Neural cell (in vitro differentiated cells): ENCODE data around the gene CHD9NB. TPM values are rescaled to one million over a fixed set of nuclear protein-coding genes. Genes with fewer than 3 reads are reported as not detected.
"Not testable (repeated sequence)": the region's sequence is repeated elsewhere in the genome, so short reads cannot be mapped to it uniquely, and the experiment has no call there.

ENCODE experiments used
- H2AFZ ChIP-seq: fragments of 200-600, 300-800 bp; sonication (generic), shearing (Covaris generic); 2 replicates; pipeline ENCODE4 v1.6.0; 2014; ENCODE audit warnings: low read depth, mild to moderate bottlenecking, antibody characterized with exemption, low read length, moderate library complexity
- H3F3A ChIP-seq: fragments of 200-600 bp; shearing (Covaris generic); 2 replicates; pipeline ENCODE4 v1.6.1; 2016; ENCODE audit warnings: mild to moderate bottlenecking, moderate library complexity, mixed read lengths, antibody characterized with exemption, low read length; ENCODE audit not compliant: insufficient read depth, poor library complexity, severe bottlenecking
- H3K27ac ChIP-seq: fragments of 200-600, 300-800 bp; sonication (generic), shearing (Covaris generic); 2 replicates; pipeline ENCODE4 v1.5.1; 2014; ENCODE audit warnings: mild to moderate bottlenecking, low read length, moderate library complexity
- H3K27me3 ChIP-seq: fragments of 300-800, 200-600 bp; sonication (generic), shearing (Covaris generic); 2 replicates; pipeline ENCODE4 v1.6.0; 2014; ENCODE audit warnings: mild to moderate bottlenecking, low read depth, low read length, moderate library complexity; ENCODE audit not compliant: insufficient read depth
- H3K36me3 ChIP-seq: fragments of 300-800, 200-600 bp; sonication (generic), shearing (Covaris generic); 2 replicates; pipeline ENCODE4 v1.5.1; 2014; ENCODE audit warnings: mild to moderate bottlenecking, antibody characterized with exemption, low read length, moderate library complexity; ENCODE audit not compliant: insufficient read depth
- H3K4me2 ChIP-seq: fragments of 300-800, 200-600 bp; sonication (generic), shearing (Covaris generic); 2 replicates; pipeline ENCODE4 v1.6.0; 2014; ENCODE audit warnings: mild to moderate bottlenecking, low read length
- H3K4me3 ChIP-seq: fragments of 300-800, 200-600 bp; sonication (generic), shearing (Covaris generic); 2 replicates; pipeline ENCODE4 v1.5.1; 2014; ENCODE audit warnings: mild to moderate bottlenecking, low read length, moderate library complexity
- H3K79me2 ChIP-seq: fragments of 200-600 bp; shearing (Covaris generic); replicated peaks from 2 replicates; pipeline ENCODE4 v1.6.0; 2014; ENCODE audit warnings: mild to moderate bottlenecking, low read length, moderate library complexity; ENCODE audit not compliant: insufficient read depth
- H3K9ac ChIP-seq: fragments of 300-800, 200-600 bp; sonication (generic), shearing (Covaris generic); 2 replicates; pipeline ENCODE4 v1.6.1; 2016; ENCODE audit warnings: mild to moderate bottlenecking, low read length, mixed read lengths
- H3K9me2 ChIP-seq: fragments of 200-600 bp; shearing (Covaris generic); 2 replicates; pipeline ENCODE4 v1.6.1; 2016; ENCODE audit warnings: mild to moderate bottlenecking, low read length, mixed read lengths; ENCODE audit not compliant: insufficient read depth
- H3K9me3 ChIP-seq: fragments of 200-600, 300-800 bp; sonication (generic), shearing (Covaris generic); 2 replicates; pipeline ENCODE4 v1.6.1; 2016; ENCODE audit warnings: mild to moderate bottlenecking, mixed run types, low read length, moderate library complexity, mixed read lengths
- H4K20me1 ChIP-seq: fragments of 200-600 bp; shearing (Covaris generic); 2 replicates; pipeline ENCODE4 v1.6.1; 2016; ENCODE audit warnings: mild to moderate bottlenecking, mixed run types; ENCODE audit not compliant: insufficient read depth
- EP300 ChIP-seq: fragments of 450-650 bp; conservative IDR thresholded peaks from 2 replicates; pipeline ENCODE4 v1.6.1; 2014; ENCODE audit warnings: antibody characterized with exemption, mild to moderate bottlenecking, moderate library complexity; ENCODE audit not compliant: poor library complexity, severe bottlenecking
- EZH2 ChIP-seq: fragments of 200-600, 300-800 bp; shearing (Covaris generic), sonication (generic); IDR thresholded peaks from 2 replicates; pipeline ENCODE4 v1.6.1; 2014; ENCODE audit warnings: antibody characterized with exemption, low read length, borderline replicate concordance, mild to moderate bottlenecking; ENCODE audit not compliant: insufficient read depth, poor library complexity, severe bottlenecking
- MXI1 ChIP-seq: fragments of 450-650 bp; conservative IDR thresholded peaks from 2 replicates; pipeline ENCODE4 v1.6.1; 2014; ENCODE audit warnings: antibody characterized with exemption, mild to moderate bottlenecking; ENCODE audit not compliant: poor library complexity, severe bottlenecking
- POLR2AphosphoS5 ChIP-seq: IDR thresholded peaks from 2 replicates; pipeline ENCODE4 v1.6.1; 2012
- RAD21 ChIP-seq: fragments of 450-650 bp; conservative IDR thresholded peaks from 2 replicates; pipeline ENCODE4 v1.6.1; 2014; ENCODE audit warnings: antibody characterized with exemption, mild to moderate bottlenecking, moderate library complexity
- SMC3 ChIP-seq: fragments of 450-650 bp; conservative IDR thresholded peaks from 2 replicates; pipeline ENCODE4 v1.6.1; 2014; ENCODE audit warnings: antibody characterized with exemption, mild to moderate bottlenecking, moderate library complexity; ENCODE audit not compliant: poor library complexity
- TAF1 ChIP-seq: IDR thresholded peaks from 2 replicates; pipeline ENCODE4 v1.6.1; 2012; ENCODE audit warnings: low read depth
- polyA plus RNA-seq: library from polyadenylated mRNA; depleted of rRNA; stranded (reverse); fragments of >200 nt; gene quantifications from 2 replicates; pipeline ENCODE4 v1.2.3, GENCODE V29; 2014
- TF ChIP-seq, protein P1 (sequence below): fragments of 450-650 bp; IDR thresholded peaks from 2 replicates; pipeline ENCODE4 v1.5.1; 2014; ENCODE audit warnings: antibody characterized with exemption, mild to moderate bottlenecking, moderate library complexity; ENCODE audit not compliant: poor library complexity, severe bottlenecking
- TF ChIP-seq, protein P2 (sequence below): IDR thresholded peaks from 2 replicates; pipeline ENCODE4 v1.6.1; 2012; ENCODE audit warnings: borderline replicate concordance

Gene CHD9NB
- polyA plus RNA-seq, 1 donor from 2014 or later: 0.17 TPM

DNA sequence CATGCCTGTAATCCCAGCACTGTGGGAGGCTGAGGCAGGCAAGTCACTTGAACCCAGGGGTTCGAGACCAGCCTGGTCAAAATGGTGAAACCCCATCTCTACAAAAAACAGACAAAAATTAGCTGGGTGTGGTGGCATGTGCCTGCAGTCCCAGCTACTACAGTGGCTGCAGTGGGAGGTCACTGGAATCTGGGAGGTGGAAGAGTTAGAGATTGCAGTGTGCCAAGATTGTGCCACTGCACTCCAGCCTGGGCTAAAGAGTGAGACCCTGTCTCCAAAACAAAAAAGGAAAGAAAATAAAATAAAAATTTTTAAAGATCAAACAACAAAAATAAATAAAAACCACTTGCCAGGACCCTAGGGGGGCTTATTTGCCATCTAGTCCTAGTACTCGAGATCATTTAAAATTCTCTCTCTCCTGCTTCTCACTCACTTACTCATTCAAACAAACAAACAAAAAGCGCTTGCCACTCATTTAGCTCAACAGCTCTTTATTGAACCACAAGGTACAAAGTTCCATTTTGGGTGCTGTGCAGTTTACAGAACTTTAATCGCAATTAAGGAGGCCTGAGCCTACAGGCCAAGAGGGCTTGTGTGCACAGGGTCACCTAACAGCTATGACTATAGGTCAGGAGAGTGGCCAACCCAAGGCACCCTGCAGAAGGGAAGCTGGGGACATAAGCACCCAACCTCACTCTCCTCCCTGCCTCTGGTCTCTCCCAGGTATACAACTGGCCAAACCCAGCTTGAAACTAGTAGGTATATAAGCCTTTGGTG, 4.4 kb downstream of the CHD9NB start:
- H3K27ac ChIP-seq: no peak overlapping the region
- no peaks in the 10 kb centered on the region for H3K9me2 ChIP-seq
- H3K4me2 ChIP-seq: no peak overlapping the region
- no peak overlapping the region for H3K4me3 ChIP-seq
- H3F3A ChIP-seq: no peaks in the 10 kb centered on the region
- H3K36me3 ChIP-seq: no peaks in the 10 kb centered on the region
- no peaks in the 10 kb centered on the region for H3K79me2 ChIP-seq
- TF ChIP-seq EZH2 (no peak), RAD21 (no peak), MXI1 (no peak), TAF1 (no peak), EP300 (no peak), SMC3 (no peak), POLR2AphosphoS5 (no peak)
- TF ChIP-seq, protein P1, sequence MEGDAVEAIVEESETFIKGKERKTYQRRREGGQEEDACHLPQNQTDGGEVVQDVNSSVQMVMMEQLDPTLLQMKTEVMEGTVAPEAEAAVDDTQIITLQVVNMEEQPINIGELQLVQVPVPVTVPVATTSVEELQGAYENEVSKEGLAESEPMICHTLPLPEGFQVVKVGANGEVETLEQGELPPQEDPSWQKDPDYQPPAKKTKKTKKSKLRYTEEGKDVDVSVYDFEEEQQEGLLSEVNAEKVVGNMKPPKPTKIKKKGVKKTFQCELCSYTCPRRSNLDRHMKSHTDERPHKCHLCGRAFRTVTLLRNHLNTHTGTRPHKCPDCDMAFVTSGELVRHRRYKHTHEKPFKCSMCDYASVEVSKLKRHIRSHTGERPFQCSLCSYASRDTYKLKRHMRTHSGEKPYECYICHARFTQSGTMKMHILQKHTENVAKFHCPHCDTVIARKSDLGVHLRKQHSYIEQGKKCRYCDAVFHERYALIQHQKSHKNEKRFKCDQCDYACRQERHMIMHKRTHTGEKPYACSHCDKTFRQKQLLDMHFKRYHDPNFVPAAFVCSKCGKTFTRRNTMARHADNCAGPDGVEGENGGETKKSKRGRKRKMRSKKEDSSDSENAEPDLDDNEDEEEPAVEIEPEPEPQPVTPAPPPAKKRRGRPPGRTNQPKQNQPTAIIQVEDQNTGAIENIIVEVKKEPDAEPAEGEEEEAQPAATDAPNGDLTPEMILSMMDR: no peak
- TF ChIP-seq, protein P2, sequence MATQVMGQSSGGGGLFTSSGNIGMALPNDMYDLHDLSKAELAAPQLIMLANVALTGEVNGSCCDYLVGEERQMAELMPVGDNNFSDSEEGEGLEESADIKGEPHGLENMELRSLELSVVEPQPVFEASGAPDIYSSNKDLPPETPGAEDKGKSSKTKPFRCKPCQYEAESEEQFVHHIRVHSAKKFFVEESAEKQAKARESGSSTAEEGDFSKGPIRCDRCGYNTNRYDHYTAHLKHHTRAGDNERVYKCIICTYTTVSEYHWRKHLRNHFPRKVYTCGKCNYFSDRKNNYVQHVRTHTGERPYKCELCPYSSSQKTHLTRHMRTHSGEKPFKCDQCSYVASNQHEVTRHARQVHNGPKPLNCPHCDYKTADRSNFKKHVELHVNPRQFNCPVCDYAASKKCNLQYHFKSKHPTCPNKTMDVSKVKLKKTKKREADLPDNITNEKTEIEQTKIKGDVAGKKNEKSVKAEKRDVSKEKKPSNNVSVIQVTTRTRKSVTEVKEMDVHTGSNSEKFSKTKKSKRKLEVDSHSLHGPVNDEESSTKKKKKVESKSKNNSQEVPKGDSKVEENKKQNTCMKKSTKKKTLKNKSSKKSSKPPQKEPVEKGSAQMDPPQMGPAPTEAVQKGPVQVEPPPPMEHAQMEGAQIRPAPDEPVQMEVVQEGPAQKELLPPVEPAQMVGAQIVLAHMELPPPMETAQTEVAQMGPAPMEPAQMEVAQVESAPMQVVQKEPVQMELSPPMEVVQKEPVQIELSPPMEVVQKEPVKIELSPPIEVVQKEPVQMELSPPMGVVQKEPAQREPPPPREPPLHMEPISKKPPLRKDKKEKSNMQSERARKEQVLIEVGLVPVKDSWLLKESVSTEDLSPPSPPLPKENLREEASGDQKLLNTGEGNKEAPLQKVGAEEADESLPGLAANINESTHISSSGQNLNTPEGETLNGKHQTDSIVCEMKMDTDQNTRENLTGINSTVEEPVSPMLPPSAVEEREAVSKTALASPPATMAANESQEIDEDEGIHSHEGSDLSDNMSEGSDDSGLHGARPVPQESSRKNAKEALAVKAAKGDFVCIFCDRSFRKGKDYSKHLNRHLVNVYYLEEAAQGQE: no peak
- H3K9me3 ChIP-seq: no peaks in the 10 kb centered on the region
- H3K9ac ChIP-seq: no peak overlapping the region
- no peak overlapping the region for H2AFZ ChIP-seq
- no peaks in the 10 kb centered on the region for H3K27me3 ChIP-seq
- no peaks in the 10 kb centered on the region for H4K20me1 ChIP-seq

DNA sequence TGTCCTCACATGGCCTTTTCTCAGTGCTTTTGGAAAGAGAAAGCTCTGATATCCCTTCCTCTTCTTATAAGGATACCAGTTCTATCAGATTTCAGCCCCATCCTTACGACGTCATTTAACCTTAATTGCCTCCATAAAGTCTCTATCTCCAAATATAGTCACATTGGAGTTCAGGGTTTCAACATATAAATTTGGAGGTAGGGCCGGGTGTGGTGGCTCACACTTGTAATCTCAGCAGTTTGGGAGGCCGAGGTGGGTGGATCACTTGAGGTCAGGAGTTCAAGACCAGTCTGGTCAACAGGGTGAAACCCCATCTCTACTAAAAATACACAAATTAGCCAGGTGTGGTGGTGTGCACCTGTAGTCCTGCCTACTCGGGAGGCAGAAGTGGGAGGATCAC, 5.2 kb downstream of the CHD9NB start:
- not testable (repeated sequence) for H3K79me2 ChIP-seq, H3F3A ChIP-seq, H3K4me2 ChIP-seq, H3K36me3 ChIP-seq, H3K9ac ChIP-seq, H3K9me2 ChIP-seq, H3K27ac ChIP-seq, H3K27me3 ChIP-seq, H3K4me3 ChIP-seq, H3K9me3 ChIP-seq, H4K20me1 ChIP-seq, H2AFZ ChIP-seq
